GM21528 (cell line): ENCODE results near the gene PATJ.

Source experiments
- ATAC-seq: cut with Tn5 transposase; IDR thresholded peaks from one replicate; pipeline ENCODE4 v1.9.1; 2021; ENCODE audit warnings: mild to moderate bottlenecking, moderate library complexity; ENCODE audit not compliant: unreplicated experiment, low FRiP score

Gene PATJ

GRCh38 chr1:61976566-61976965 is 234.3 kb downstream of the PATJ start:
- no peak for ATAC-seq

GRCh38 chr1:61978796-61979195 is 236.5 kb downstream of the PATJ start:
- no peak for ATAC-seq

GRCh38 chr1:61979729-61980128 is 237.4 kb downstream of the PATJ start:
- ATAC-seq = no peak

- ATAC-seq = no peak
Observed at GRCh38 chr1:61980561-61980960, 238.3 kb downstream of the PATJ start.

- ATAC-seq = no peak
Observed at GRCh38 chr1:61981870-61982660, 239.8 kb downstream of the PATJ start.

GRCh38 chr1:61983236-61983635 is 241.0 kb downstream of the PATJ start:
- no peak for ATAC-seq

GRCh38 chr1:61992257-61992656 is 250.0 kb downstream of the PATJ start:
- no peak for ATAC-seq

- no peak for ATAC-seq
Observed at GRCh38 chr1:61993331-61993961, 251.2 kb downstream of the PATJ start.

- ATAC-seq = no peak
Observed at GRCh38 chr1:61995641-61996040, 253.4 kb downstream of the PATJ start.

GRCh38 chr1:61997123-61997522 is 254.8 kb downstream of the PATJ start:
- no peak for ATAC-seq

GRCh38 chr1:62003777-62004176 is 261.5 kb downstream of the PATJ start:
- ATAC-seq = no peak

- ATAC-seq = no peak
Observed at GRCh38 chr1:62006690-62007089, 264.4 kb downstream of the PATJ start.

GRCh38 chr1:62011006-62011405 is 268.7 kb downstream of the PATJ start:
- no peak for ATAC-seq

- ATAC-seq = no peak
Observed at GRCh38 chr1:62012095-62012494, 269.8 kb downstream of the PATJ start.

- no peak for ATAC-seq
Observed at GRCh38 chr1:62012836-62013235, 270.6 kb downstream of the PATJ start.

GRCh38 chr1:62013264-62013663 is 271.0 kb downstream of the PATJ start:
- ATAC-seq = no peak

GRCh38 chr1:62022382-62022983 is 280.2 kb downstream of the PATJ start:
- no peak for ATAC-seq

GRCh38 chr1:62024690-62025089 is 282.4 kb downstream of the PATJ start:
- ATAC-seq = no peak

GRCh38 chr1:62025154-62025553 is 282.9 kb downstream of the PATJ start:
- ATAC-seq = no peak

- no peak for ATAC-seq
Observed at GRCh38 chr1:62025892-62026291, 283.6 kb downstream of the PATJ start.

- no peak for ATAC-seq
Observed at GRCh38 chr1:62029704-62030103, 287.4 kb downstream of the PATJ start.

- no peak for ATAC-seq
Observed at GRCh38 chr1:62034790-62035189, 292.5 kb downstream of the PATJ start.
